ENCODE results near the gene POP4.
"Not testable (repeated sequence)": the region's sequence is repeated elsewhere in the genome, so short reads cannot be mapped to it uniquely, and the experiment has no call there.

POP4 gene

DNA sequence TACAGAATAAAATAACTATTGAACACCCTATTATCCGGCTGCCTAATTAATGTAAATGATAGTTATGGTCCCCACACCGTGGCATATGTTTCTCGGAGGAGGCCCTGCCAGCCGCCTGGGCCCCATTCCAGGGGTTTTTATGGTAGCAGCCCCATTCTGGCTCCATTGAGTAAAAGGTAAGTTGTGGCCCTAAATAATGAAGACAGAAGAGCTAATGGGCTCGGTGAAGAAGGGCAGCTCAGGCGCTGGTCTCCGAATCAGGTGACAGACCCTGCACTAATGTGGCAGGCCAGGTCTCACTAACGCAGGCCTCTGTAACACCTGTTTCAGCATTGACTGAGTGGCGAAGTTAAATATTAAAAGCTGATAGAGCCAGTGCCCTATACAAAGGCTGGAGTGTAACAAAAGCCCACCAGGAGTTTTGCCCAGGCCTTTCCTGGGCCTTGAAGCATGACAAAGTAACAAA is 19.1 kb downstream of the POP4 start:
- no peak overlapping the region for H3K4me3 ChIP-seq (ENCODE audit: severe bottlenecking)
- H3K36me3 ChIP-seq (ENCODE audit: low read depth): no peaks in the 10 kb centered on the region
- ATAC-seq (ENCODE audit: low read depth): no peak
- H3K27ac ChIP-seq (ENCODE audit: poor library complexity, severe bottlenecking): no peak overlapping the region
- no peak for DNase-seq (ENCODE audit: low spot score)
- no peaks in the 10 kb centered on the region for H3K27me3 ChIP-seq (ENCODE audit: insufficient read depth, poor library complexity, severe bottlenecking)
- H3K4me1 ChIP-seq (ENCODE audit: insufficient read depth, poor library complexity, severe bottlenecking): no peaks in the 10 kb centered on the region
- no peaks in the 10 kb centered on the region for H3K9me3 ChIP-seq (ENCODE audit: severe bottlenecking)
- TF ChIP-seq, protein P1, sequence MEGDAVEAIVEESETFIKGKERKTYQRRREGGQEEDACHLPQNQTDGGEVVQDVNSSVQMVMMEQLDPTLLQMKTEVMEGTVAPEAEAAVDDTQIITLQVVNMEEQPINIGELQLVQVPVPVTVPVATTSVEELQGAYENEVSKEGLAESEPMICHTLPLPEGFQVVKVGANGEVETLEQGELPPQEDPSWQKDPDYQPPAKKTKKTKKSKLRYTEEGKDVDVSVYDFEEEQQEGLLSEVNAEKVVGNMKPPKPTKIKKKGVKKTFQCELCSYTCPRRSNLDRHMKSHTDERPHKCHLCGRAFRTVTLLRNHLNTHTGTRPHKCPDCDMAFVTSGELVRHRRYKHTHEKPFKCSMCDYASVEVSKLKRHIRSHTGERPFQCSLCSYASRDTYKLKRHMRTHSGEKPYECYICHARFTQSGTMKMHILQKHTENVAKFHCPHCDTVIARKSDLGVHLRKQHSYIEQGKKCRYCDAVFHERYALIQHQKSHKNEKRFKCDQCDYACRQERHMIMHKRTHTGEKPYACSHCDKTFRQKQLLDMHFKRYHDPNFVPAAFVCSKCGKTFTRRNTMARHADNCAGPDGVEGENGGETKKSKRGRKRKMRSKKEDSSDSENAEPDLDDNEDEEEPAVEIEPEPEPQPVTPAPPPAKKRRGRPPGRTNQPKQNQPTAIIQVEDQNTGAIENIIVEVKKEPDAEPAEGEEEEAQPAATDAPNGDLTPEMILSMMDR (IDR thresholded peaks at IDR 0.05; ENCODE audit: poor library complexity, severe bottlenecking): no peak

DNA sequence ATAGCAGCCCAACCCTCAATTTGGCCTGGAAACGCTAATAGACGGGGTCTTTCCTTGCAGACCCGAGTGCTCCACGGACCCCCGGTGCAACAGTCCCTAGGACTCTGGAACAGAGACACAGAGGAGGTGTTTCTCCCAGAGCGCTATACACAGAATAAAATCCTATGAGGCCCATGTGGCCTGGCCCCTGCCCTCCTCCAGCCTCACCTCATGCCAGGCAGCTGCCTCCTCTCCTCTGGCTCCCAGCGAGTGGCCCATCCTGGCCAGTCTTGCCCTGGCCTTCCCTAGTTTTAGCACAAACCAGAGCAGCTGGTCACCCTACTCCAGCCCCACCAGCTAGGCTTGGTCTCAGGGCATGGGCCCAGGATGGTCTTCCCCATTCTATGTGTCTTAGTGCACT is 20.3 kb downstream of the POP4 start:
- Histone ChIP-seq H3K36me3 (ENCODE audit: low read depth) (no peaks in the 10 kb centered on the region), H3K27me3 (ENCODE audit: insufficient read depth, poor library complexity, severe bottlenecking) (no peaks in the 10 kb centered on the region), H3K27ac (ENCODE audit: poor library complexity, severe bottlenecking) (no peak overlapping the region), H3K4me1 (ENCODE audit: insufficient read depth, poor library complexity, severe bottlenecking) (no peaks in the 10 kb centered on the region), H3K9me3 (ENCODE audit: severe bottlenecking) (no peaks in the 10 kb centered on the region), H3K4me3 (ENCODE audit: severe bottlenecking) (no peak overlapping the region)
- DNase-seq (ENCODE audit: low spot score) (no peak), ATAC-seq (ENCODE audit: low read depth) (no peak)
- TF ChIP-seq, protein P1 (IDR thresholded peaks at IDR 0.05; ENCODE audit: poor library complexity, severe bottlenecking): no peak

DNA sequence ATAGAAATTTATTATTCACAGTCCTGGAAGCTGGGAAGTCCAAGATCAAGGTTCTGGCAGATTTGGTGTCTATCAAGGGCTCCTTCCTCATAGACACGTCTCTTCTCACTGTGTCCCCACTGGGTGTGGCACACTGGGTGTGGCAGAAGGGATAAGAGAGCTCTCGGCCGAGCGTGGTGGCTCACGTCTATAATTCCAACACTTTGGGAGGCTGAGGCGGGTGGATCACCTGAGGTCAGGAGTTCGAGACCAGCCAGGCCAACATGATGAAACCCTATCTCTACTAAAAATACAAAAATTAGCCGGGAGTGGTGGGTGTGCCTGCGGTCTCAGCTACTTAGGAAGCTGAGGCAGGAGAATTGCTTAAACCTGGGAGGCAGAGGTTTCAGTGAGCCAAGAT is 20.7 kb downstream of the POP4 start:
- ATAC-seq (ENCODE audit: low read depth); H3K27ac ChIP-seq (ENCODE audit: poor library complexity, severe bottlenecking); DNase-seq (ENCODE audit: low spot score); H3K4me3 ChIP-seq (ENCODE audit: severe bottlenecking); H3K9me3 ChIP-seq (ENCODE audit: severe bottlenecking); H3K27me3 ChIP-seq (ENCODE audit: insufficient read depth, poor library complexity, severe bottlenecking); H3K36me3 ChIP-seq (ENCODE audit: low read depth); H3K4me1 ChIP-seq (ENCODE audit: insufficient read depth, poor library complexity, severe bottlenecking): not testable (repeated sequence)

DNA sequence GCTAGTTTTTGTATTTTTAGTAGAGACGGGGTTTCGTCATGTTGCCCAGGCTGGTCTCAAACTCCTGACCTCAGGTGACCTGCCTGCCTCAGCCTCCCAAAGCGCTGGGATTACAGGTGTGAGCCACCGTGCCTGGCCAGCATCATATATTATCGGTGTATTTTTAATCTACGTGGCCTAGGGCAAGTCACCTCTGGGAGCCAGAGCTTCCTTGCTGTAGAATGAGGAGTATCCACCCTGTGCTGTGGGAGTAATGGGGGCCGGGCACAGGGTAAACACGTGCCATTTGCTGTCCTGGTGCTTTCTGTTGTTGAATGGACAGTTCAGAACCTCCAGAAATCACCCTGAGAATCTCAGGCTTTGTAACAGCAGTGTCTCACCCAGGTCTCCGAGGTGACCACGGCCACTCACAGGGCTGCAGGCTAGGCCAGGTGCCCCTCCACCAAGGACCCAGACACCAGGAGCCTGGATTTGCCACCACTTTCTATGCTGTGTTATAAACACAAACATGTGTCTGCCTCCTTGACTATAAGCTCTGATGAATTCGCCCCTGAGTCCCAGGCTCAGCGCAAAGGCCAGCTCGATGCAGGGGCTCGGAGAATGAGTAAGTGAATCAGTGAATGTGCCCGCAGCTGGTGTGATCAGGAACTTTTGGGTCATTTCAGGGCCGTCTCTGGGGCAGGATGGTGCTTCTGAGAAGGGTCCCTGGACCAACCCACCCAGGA is 22.7 kb downstream of the POP4 start:
- ATAC-seq (ENCODE audit: low read depth): no peak
- H3K27me3 ChIP-seq (ENCODE audit: insufficient read depth, poor library complexity, severe bottlenecking): no peaks in the 10 kb centered on the region
- TF ChIP-seq, protein P1 (IDR thresholded peaks at IDR 0.05; ENCODE audit: poor library complexity, severe bottlenecking): no peak
- H3K4me3 ChIP-seq (ENCODE audit: severe bottlenecking): no peak overlapping the region
- DNase-seq (ENCODE audit: low spot score): no peak
- no peaks in the 10 kb centered on the region for H3K9me3 ChIP-seq (ENCODE audit: severe bottlenecking)
- no peaks in the 10 kb centered on the region for H3K36me3 ChIP-seq (ENCODE audit: low read depth)
- H3K4me1 ChIP-seq (ENCODE audit: insufficient read depth, poor library complexity, severe bottlenecking): no peaks in the 10 kb centered on the region
- H3K27ac ChIP-seq (ENCODE audit: poor library complexity, severe bottlenecking): no peak overlapping the region

DNA sequence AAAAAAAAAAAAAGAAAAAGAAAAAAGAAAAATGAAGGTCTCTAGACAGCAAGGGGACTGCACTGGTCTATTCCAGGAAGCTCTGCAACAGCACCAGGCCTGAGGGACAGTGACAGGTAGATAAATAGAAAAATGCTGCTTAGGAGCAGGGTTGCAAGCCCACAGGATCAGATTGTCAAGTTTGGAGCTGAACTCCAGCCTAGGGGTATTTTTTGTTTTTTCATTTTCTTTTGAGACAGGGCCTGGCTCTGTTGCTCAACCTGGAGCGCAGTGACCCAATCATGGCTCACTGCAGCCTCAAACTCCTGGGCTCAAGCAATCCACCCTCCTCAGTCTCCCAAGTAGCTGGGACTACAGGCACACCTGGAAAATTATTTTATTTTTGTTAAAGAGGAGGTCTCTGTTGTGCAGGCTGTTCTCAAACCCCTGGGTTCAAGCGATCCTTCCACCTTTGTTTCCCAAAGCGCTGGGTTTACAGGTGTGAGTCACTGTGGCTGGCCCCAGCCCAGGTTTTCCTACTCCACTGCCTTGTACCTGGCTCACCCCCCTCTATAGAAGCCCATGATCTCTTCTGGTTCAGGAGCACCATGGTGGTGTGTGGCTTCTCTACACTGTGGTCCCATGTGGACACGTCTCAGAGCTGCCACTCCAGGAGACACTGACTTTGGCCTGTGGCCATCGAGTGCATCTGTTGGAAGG is 23.9 kb downstream of the POP4 start:
- no peak overlapping the region for H3K4me3 ChIP-seq (ENCODE audit: severe bottlenecking)
- ATAC-seq (ENCODE audit: low read depth): no peak

More for the DNA sequence above, 23.9 kb downstream of the POP4 start:
- no peak overlapping the region for H3K27ac ChIP-seq (ENCODE audit: poor library complexity, severe bottlenecking)
- H3K27me3 ChIP-seq (ENCODE audit: insufficient read depth, poor library complexity, severe bottlenecking): no peaks in the 10 kb centered on the region
- TF ChIP-seq, protein P1 (IDR thresholded peaks at IDR 0.05; ENCODE audit: poor library complexity, severe bottlenecking): no peak
- no peaks in the 10 kb centered on the region for H3K36me3 ChIP-seq (ENCODE audit: low read depth)
- no peaks in the 10 kb centered on the region for H3K4me1 ChIP-seq (ENCODE audit: insufficient read depth, poor library complexity, severe bottlenecking)
- DNase-seq (ENCODE audit: low spot score): no peak
- H3K9me3 ChIP-seq (ENCODE audit: severe bottlenecking): no peaks in the 10 kb centered on the region
